ENCODE results near the gene CEP290.

CEP290 gene

DNA sequence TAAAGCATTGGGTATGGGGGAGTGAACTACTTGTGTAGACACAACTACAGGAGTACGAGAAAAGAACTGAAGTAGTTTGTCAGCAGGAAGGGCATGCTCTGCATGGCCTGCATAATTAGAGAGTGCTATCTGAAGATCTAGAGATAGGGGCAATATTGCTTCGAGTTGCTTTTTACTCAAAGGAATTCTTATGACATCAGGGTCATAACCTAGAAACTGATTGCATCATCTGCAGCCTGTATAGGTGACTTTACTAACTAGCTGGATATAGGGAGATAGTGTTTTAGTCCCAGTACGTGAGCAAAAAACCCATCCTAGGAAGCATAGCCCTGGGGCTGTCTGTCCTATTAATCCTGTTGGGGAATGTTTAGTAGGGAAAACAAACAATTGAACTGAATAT lies 40.0 kb upstream of the CEP290 start:
- H3K79me1 ChIP-seq (replicated peaks; ENCODE audit: low read length, poor library complexity, severe bottlenecking): peaks cover 7% of the 10 kb centered on the region
- H3K23ac ChIP-seq (ENCODE audit: low read length in 2 of 2): no peak overlapping the region
- no peak overlapping the region for H3K4ac ChIP-seq (ENCODE audit: low read depth in 1 of 2, low read length in 2 of 2)
- DNase-seq: no peak
- no peaks in the 10 kb centered on the region for H3K9me3 ChIP-seq (ENCODE audit: control insufficient read depth, low read length)
- no peak overlapping the region for H3K14ac ChIP-seq (ENCODE audit: low read length in 2 of 2)
- H2BK15ac ChIP-seq (ENCODE audit: low read depth, poor library complexity, severe bottlenecking): no peak overlapping the region
- WGBS: 45% methylated on average over 3 of the region's 3 CpGs
- H4K8ac ChIP-seq (ENCODE audit: low read length): no peak overlapping the region
- H2AFZ ChIP-seq (ENCODE audit: low read depth, low read length): no peak overlapping the region
- no peak overlapping the region for H4K91ac ChIP-seq (ENCODE audit: low read length)
- no peak overlapping the region for H2BK12ac ChIP-seq (ENCODE audit: low read length in 2 of 2)
- H3K36me3 ChIP-seq (ENCODE audit: control insufficient read depth in 1 of 2, insufficient read depth in 2 of 2, low read depth in 1 of 2, low read length in 2 of 2): peaks cover 4 to 59% of the 10 kb centered on the region in 2 experiments
- H3K4me1 ChIP-seq (ENCODE audit: control insufficient read depth, insufficient read depth, low read depth, low read length): no peaks in the 10 kb centered on the region
- H2BK120ac ChIP-seq (ENCODE audit: low read depth, low read length): no peak overlapping the region
- no peak overlapping the region for H3K27ac ChIP-seq (ENCODE audit: low read length, poor library complexity, severe bottlenecking)
- H3K4me3 ChIP-seq (ENCODE audit: insufficient read depth in 1 of 2, low read depth in 1 of 2, low read length in 2 of 2): no peak overlapping the region
- no peak overlapping the region for H3K4me2 ChIP-seq (ENCODE audit: low read length, poor library complexity, severe bottlenecking)
- H2AK5ac ChIP-seq (ENCODE audit: low read length, severe bottlenecking): no peak overlapping the region
- H3K18ac ChIP-seq (ENCODE audit: low read depth in 1 of 2, low read length in 2 of 2): no peak overlapping the region
- no peak overlapping the region for H2BK5ac ChIP-seq (ENCODE audit: low read depth, low read length, poor library complexity, severe bottlenecking)
- H3K27me3 ChIP-seq (ENCODE audit: control insufficient read depth in 1 of 2, insufficient read depth in 1 of 2, low read length in 2 of 2): no peaks in the 10 kb centered on the region
- H3K9ac ChIP-seq (ENCODE audit: low read length): no peak overlapping the region

DNA sequence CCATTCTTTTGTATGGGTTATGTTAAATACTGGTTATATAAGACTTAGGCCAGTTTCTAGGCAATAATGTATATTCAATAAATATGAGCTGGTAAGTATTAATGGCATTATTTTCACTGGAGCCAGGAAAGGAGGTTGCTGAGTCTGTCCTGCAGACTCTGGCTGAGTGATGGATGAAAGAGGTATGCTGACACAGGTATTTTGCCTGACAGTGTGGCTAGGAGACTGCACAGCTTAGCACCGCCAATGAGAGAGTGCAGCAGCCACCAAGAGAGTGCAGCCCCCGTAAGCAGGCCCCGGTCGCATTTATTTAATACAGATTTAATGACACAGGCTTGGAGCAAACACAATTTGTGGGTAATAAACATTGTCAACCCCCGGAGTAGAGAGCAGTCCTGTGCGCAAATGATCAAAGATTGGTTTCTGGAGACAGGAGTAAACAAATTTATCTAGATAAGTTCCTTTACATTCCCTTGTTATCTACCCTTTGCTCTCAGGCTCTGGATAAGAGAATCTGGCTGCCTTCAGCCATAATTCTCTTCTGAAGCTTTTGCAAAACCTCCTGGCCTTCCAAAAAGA lies 37.6 kb upstream of the CEP290 start:
- no peak overlapping the region for H3K14ac ChIP-seq (ENCODE audit: low read length in 2 of 2)
- no peak overlapping the region for H2BK15ac ChIP-seq (ENCODE audit: low read depth, poor library complexity, severe bottlenecking)
- H3K4me2 ChIP-seq (ENCODE audit: low read length, poor library complexity, severe bottlenecking): no peak overlapping the region
- 79% methylated on average over 6 of the region's 6 CpGs for WGBS
- no peak overlapping the region for H4K91ac ChIP-seq (ENCODE audit: low read length)
- no peaks in the 10 kb centered on the region for H3K4me1 ChIP-seq (ENCODE audit: control insufficient read depth, insufficient read depth, low read depth, low read length)
- H3K79me1 ChIP-seq (replicated peaks; ENCODE audit: low read length, poor library complexity, severe bottlenecking): peaks cover 11% of the 10 kb centered on the region
- H4K8ac ChIP-seq (ENCODE audit: low read length): no peak overlapping the region
- no peak overlapping the region for H3K23ac ChIP-seq (ENCODE audit: low read length in 2 of 2)
- H3K9ac ChIP-seq (ENCODE audit: low read length): no peak overlapping the region
- H2BK120ac ChIP-seq (ENCODE audit: low read depth, low read length): no peak overlapping the region
- H3K9me3 ChIP-seq (ENCODE audit: control insufficient read depth, low read length): no peaks in the 10 kb centered on the region
- no peak overlapping the region for H3K27ac ChIP-seq (ENCODE audit: low read length, poor library complexity, severe bottlenecking)
- DNase-seq: no peak
- H2BK12ac ChIP-seq (ENCODE audit: low read length in 2 of 2): no peak overlapping the region
- peaks cover 4 to 83% of the 10 kb centered on the region in 2 experiments for H3K36me3 ChIP-seq (ENCODE audit: control insufficient read depth in 1 of 2, insufficient read depth in 2 of 2, low read depth in 1 of 2, low read length in 2 of 2)
- H3K18ac ChIP-seq (ENCODE audit: low read depth in 1 of 2, low read length in 2 of 2): no peak overlapping the region
- no peak overlapping the region for H3K4ac ChIP-seq (ENCODE audit: low read depth in 1 of 2, low read length in 2 of 2)
- no peak overlapping the region for H2BK5ac ChIP-seq (ENCODE audit: low read depth, low read length, poor library complexity, severe bottlenecking)
- no peak overlapping the region for H2AK5ac ChIP-seq (ENCODE audit: low read length, severe bottlenecking)
- H2AFZ ChIP-seq (ENCODE audit: low read depth, low read length): no peak overlapping the region
- H3K4me3 ChIP-seq (ENCODE audit: insufficient read depth in 1 of 2, low read depth in 1 of 2, low read length in 2 of 2): no peak overlapping the region
- H3K27me3 ChIP-seq (ENCODE audit: control insufficient read depth in 1 of 2, insufficient read depth in 1 of 2, low read length in 2 of 2): no peaks in the 10 kb centered on the region

DNA sequence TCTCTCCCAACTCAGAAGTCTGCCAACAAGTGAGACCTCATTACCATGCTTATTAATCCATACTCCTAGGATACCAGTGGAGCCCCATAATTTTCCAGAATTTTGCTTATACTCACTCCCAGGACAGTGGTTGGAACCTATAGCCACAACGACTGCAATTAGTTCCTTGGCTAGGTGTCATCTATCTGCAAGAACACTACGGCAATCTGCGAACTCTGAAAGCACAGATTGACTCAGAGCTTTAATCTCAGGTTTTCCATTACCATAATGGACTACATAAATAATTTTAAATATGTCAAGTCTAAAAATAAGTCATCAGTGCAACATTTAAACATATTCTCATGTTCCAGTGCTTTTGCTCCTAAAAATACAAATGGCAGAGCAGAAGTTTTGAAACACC lies 33.7 kb upstream of the CEP290 start:
- no peak overlapping the region for H3K4me2 ChIP-seq (ENCODE audit: low read length, poor library complexity, severe bottlenecking)
- H3K4ac ChIP-seq (ENCODE audit: low read depth in 1 of 2, low read length in 2 of 2): no peak overlapping the region
- H3K9ac ChIP-seq (ENCODE audit: low read length): no peak overlapping the region
- H2AFZ ChIP-seq (ENCODE audit: low read depth, low read length): no peak overlapping the region
- H2BK12ac ChIP-seq (ENCODE audit: low read length in 2 of 2): no peak overlapping the region
- H2BK5ac ChIP-seq (ENCODE audit: low read depth, low read length, poor library complexity, severe bottlenecking): no peak overlapping the region
- H3K4me1 ChIP-seq (ENCODE audit: control insufficient read depth, insufficient read depth, low read depth, low read length): no peaks in the 10 kb centered on the region
- H3K27me3 ChIP-seq (ENCODE audit: control insufficient read depth in 1 of 2, insufficient read depth in 1 of 2, low read length in 2 of 2): no peaks in the 10 kb centered on the region
- H4K8ac ChIP-seq (ENCODE audit: low read length): no peak overlapping the region
- no peak overlapping the region for H3K4me3 ChIP-seq (ENCODE audit: insufficient read depth in 1 of 2, low read depth in 1 of 2, low read length in 2 of 2)
- no peak overlapping the region for H3K27ac ChIP-seq (ENCODE audit: low read length, poor library complexity, severe bottlenecking)
- H3K9me3 ChIP-seq (ENCODE audit: control insufficient read depth, low read length): no peaks in the 10 kb centered on the region
- H3K36me3 ChIP-seq (ENCODE audit: control insufficient read depth in 1 of 2, insufficient read depth in 2 of 2, low read depth in 1 of 2, low read length in 2 of 2): peaks cover 0 to 82% of the 10 kb centered on the region in 2 experiments
- H2BK120ac ChIP-seq (ENCODE audit: low read depth, low read length): no peak overlapping the region
- no peak for DNase-seq
- H3K79me1 ChIP-seq (replicated peaks; ENCODE audit: low read length, poor library complexity, severe bottlenecking): peaks cover 6% of the 10 kb centered on the region
- 100% methylated on average over 3 of the region's 3 CpGs for WGBS
- H3K18ac ChIP-seq (ENCODE audit: low read depth in 1 of 2, low read length in 2 of 2): no peak overlapping the region
- no peak overlapping the region for H2BK15ac ChIP-seq (ENCODE audit: low read depth, poor library complexity, severe bottlenecking)
- H3K14ac ChIP-seq (ENCODE audit: low read length in 2 of 2): no peak overlapping the region
- no peak overlapping the region for H3K23ac ChIP-seq (ENCODE audit: low read length in 2 of 2)
- no peak overlapping the region for H4K91ac ChIP-seq (ENCODE audit: low read length)
- H2AK5ac ChIP-seq (ENCODE audit: low read length, severe bottlenecking): no peak overlapping the region

DNA sequence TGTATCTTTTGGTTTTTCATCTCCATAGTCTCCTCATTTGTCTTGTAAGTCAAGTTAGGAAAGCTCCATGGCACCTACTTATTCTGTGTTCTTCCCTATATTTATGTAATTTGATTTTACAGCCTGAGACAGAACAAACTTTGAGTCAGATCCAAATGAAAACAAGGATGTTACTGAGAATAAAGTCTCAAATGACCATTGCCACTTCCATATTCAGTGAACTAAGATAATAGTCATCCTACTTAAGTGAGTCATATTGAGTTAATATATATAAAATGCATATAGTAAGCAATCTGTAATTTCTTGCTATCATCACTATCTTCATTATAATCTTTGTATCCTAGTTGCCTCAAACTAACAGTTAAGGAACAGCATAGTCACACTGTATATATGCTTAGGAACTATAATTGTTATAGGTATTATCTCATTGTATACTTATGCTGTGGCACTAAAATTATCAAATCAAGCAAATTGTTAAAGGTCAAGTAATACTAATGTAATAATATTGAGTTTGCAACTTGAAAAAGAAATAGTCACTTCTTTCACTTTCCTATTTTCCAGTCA lies 31.0 kb upstream of the CEP290 start:
- DNase-seq: no peak
- no peak overlapping the region for H3K9ac ChIP-seq (ENCODE audit: low read length)
- H3K9me3 ChIP-seq (ENCODE audit: control insufficient read depth, low read length): no peaks in the 10 kb centered on the region
- no peak overlapping the region for H3K27ac ChIP-seq (ENCODE audit: low read length, poor library complexity, severe bottlenecking)
- no peak overlapping the region for H4K8ac ChIP-seq (ENCODE audit: low read length)
- no peak overlapping the region for H2BK5ac ChIP-seq (ENCODE audit: low read depth, low read length, poor library complexity, severe bottlenecking)
- H3K27me3 ChIP-seq (ENCODE audit: control insufficient read depth in 1 of 2, insufficient read depth in 1 of 2, low read length in 2 of 2): no peaks in the 10 kb centered on the region
- H3K14ac ChIP-seq (ENCODE audit: low read length in 2 of 2): no peak overlapping the region
- H2AFZ ChIP-seq (ENCODE audit: low read depth, low read length): no peak overlapping the region
- H3K23ac ChIP-seq (ENCODE audit: low read length in 2 of 2): no peak overlapping the region
- H2BK15ac ChIP-seq (ENCODE audit: low read depth, poor library complexity, severe bottlenecking): no peak overlapping the region
- H3K4me1 ChIP-seq (ENCODE audit: control insufficient read depth, insufficient read depth, low read depth, low read length): no peaks in the 10 kb centered on the region
- H2BK12ac ChIP-seq (ENCODE audit: low read length in 2 of 2): no peak overlapping the region
- no peak overlapping the region for H3K4ac ChIP-seq (ENCODE audit: low read depth in 1 of 2, low read length in 2 of 2)
- peaks cover 0 to 81% of the 10 kb centered on the region in 2 experiments for H3K36me3 ChIP-seq (ENCODE audit: control insufficient read depth in 1 of 2, insufficient read depth in 2 of 2, low read depth in 1 of 2, low read length in 2 of 2)
- no peak overlapping the region for H3K4me3 ChIP-seq (ENCODE audit: insufficient read depth in 1 of 2, low read depth in 1 of 2, low read length in 2 of 2)
- no peak overlapping the region for H3K4me2 ChIP-seq (ENCODE audit: low read length, poor library complexity, severe bottlenecking)
- H2AK5ac ChIP-seq (ENCODE audit: low read length, severe bottlenecking): no peak overlapping the region
- no peak overlapping the region for H3K18ac ChIP-seq (ENCODE audit: low read depth in 1 of 2, low read length in 2 of 2)
- H2BK120ac ChIP-seq (ENCODE audit: low read depth, low read length): no peak overlapping the region
- peaks cover 6% of the 10 kb centered on the region for H3K79me1 ChIP-seq (replicated peaks; ENCODE audit: low read length, poor library complexity, severe bottlenecking)
- no peak overlapping the region for H4K91ac ChIP-seq (ENCODE audit: low read length)
